ENCODE data around the gene ATXN8OS. TPM values are rescaled to one million over a fixed set of nuclear protein-coding genes. Genes with fewer than 3 reads are reported as not detected.
"Not testable (repeated sequence)": the region's sequence is repeated elsewhere in the genome, so short reads cannot be mapped to it uniquely, and the experiment has no call there.

Gene ATXN8OS
- not detected in 2 replicates for total RNA-seq (2014; rRNA removed; shearing (Covaris generic))
- polyA plus RNA-seq (2015; cell fraction: cytosol; rRNA removed) = not detected in 2 replicates
- polyA plus RNA-seq (2015; cell fraction: nucleus; rRNA removed) = not detected in 2 replicates

DNA sequence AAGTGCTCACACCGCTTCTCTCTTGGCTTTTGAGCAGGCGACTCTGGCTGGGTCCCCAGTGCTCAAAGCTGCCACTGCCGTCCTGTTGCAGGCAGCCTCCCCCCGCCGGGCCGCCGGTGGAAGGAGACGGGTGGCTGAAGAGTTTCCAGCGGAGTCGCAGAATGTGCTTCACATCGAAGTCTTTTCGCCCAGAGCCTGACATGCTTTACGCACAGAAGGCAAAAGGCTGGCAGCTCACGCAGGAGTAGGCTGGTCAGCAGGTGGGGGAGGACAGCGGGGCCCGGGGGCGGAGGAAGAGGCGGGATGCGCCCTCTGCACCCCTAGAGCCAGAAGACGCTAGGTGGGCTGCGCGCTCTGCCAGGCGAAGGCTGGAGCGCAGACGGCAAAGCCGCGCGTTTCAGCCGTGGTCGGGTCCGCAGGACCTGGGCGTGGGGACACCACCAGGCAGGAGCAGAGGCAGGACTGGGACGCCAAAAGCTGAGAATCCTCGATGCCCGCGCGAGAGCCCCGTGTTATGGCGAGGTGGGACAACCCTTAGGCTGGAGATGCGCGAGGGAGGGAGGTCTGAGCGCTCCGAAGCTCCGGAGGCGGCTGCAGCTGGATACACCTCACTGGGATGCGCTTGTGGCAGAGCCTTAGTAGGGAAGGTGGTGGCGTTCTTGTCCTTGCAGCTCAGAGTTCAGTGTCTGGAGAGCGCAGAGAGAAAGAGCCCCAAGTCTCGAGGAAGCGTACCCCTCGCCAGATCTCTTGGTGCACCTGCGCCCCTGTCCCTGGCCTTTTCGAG, at the start of gene ATXN8OS:
Gene ATXN8OS, plus strand, starts transcription at position 329 of the 784 bp plus-strand sequence.
- no peak for DNase-seq (ENCODE audit: low read depth)

DNA sequence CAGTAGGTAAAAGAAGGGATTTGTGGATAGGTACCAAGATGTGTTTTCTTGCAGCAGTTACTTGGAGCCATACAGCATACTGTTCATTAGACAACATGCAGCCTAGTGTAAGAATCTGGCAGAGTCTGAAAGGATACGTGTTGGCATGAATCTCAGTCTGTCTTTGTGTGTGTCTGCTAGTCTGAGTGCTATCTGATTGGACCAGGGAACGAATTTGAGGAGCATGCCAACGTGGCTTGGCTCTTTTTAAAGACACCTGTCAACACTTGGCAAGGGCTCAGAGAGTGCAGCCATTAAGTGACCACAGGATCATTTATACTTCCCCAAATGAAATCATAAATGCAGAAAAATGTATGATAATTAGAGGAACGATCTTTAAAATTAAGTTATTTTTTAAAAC, 27.6 kb upstream of the ATXN8OS start:
- no peak for DNase-seq (ENCODE audit: low read depth)

DNA sequence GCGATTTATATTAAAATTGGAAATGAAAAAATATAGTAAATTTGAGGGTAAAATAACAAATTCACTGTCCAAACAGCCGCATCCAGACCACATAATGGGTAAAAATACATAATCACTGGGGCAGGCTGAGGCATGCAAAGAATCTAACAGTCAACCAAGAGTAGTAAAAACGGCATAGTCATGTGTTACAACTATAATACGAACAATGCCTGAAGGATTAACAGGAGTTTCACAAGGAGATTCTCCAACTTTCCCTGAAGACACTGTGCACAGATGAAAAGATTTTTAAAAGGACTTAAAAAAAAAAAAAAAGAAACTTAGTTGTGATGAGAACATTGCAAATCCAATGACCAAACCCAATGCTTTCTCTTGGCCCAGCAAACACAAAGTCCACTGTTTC, 20.4 kb upstream of the ATXN8OS start:
- DNase-seq (ENCODE audit: low read depth) = no peak

DNA sequence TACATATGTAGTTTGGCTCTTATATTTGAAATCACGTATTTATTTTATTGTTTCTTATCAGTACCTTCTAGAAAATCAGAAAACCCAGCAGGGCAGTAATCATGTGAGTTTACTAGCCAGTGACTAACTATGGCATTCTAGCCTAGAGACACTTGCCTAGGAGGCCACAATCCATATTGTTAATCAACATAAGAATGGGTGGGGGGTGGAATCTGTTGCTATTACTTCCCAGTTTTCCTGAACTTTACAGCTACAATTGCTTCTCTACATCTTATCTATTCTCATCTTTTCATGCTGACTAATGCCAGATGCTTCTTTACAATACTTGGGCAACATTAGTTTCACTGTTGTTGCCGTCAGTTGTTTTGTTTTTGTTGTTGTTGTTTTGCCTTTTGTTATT, 18.7 kb upstream of the ATXN8OS start:
- no peak for DNase-seq (ENCODE audit: low read depth)

DNA sequence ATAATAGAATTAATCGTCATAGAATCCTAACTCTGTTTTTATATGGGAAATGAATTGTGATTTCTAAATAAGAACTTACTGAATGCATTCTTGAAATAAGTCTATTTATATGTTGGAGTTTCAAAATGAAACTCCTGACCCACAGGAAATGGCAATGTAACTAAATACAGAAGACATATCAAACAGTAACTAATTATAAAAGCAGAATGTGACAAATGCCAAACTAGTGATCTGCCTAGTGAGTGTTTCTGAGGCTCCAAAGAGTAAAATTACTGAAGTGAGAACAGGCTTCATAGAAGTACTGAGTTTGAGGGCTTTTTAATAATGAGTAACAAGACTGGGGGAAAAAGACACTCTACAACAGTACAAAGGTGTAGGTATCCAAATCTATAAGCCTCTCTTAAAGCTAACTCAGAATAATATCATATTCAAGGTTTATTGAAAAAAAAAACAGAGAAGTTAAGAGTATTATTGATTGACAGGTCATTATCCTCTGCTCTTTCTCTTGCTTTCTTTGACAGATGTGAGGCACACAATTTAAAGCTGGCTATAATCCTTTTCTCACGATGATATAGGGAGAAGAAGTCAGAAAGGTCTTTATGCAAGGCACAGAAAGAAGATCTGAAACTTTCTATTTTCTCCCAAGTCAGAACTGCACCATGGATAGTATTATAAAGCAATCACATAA, 17.4 kb upstream of the ATXN8OS start:
- DNase-seq (ENCODE audit: low read depth) = no peak

DNA sequence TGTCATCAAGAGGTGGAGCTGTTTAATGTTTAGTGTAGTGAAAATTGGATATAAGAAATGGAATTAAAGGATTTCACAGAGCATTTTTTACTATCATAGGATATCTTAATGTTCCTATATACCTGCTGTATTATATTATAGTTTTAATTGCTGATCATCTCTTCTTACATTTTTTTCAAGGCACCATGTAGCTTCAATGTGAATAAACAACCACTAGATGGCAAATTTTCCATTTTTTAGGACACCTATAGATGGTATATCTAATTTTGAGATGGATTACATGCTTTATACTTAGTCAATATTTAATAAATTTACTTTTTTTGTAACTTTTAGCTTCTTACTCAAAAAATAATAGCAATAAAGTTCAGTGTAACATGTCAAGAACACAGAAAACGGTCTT, 9.0 kb upstream of the ATXN8OS start:
- peak; percentile 20 for DNase-seq (ENCODE audit: low read depth)

DNA sequence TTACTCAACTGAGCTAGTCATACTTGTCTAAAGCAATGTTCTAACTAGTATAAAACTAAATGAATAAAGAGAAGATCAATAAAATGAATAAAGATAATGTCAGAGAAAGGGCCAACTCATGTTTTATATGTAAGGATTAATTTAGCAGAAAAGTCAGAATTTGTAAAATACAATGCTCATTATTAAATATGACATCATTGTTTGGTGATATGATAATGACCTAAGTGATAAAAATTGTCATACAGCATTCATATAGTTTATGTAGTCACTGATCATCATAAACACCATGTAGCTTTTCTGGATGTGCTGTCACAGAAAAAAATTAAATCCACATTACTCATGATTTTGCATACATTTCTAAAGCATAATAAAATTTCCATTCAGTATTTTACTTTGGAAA, 3.1 kb upstream of the ATXN8OS start:
- DNase-seq (ENCODE audit: low read depth) = no peak

DNA sequence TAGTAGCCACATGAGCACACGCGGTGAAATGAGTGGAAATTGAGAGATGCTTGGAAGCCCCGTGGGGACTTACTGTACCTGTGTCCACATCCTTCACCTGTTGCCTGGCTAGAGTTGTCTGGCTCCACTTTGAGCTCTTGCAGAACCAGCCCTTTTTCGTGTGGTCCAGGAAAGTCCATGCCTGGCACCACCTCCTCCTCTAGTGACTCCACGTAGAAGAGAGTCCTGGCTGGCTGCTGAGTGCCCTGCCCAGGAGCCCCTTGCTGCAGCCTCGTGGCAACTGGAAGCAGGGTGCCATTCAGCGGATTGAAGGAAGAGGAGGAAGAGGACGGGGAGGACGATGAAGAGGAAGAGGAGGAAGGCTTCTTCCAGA, 515 bp upstream of the ATXN8OS start:
- DNase-seq (ENCODE audit: low read depth) = no peak

DNA sequence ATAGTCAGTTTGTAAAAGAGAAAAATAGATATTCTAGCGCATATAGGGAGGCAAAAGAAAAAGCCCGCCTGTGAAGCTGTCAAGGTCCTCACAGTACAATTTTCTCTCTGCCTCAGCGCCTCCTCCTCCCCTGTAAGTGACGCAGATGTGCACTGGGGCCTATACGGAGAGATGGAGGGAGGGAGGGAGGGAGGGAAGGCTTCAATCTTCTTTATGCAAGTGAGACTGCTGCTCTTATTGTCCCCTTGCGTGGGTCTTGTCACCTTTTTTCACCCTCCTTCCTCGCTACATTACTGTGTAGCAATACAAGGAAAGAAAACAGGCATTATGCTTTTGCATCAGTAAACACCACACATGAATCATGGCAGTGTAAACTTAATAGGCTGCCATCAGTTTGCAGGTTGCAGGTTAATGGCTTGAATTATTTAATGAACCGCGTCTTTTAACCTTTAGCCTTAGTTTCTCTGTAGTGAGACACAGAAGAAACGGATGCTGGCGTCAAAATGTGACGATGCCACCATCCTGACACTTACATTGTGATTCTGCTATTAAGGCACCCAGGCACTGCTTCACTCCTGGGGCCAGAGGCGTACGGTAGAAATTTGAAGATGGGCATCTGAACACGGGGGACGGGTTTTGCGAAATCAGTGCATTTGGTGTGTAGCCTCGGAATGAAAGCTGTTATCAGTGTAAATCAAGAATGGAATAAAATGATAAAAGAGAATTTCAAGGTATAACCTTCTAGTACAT, 905 bp downstream of the ATXN8OS start, which contains the start of gene KLHL1:
Gene KLHL1, minus strand, starts transcription at position 97 of the 750 bp plus-strand sequence. CDS start 753 bp downstream, outside the sequence.
- DNase-seq (ENCODE audit: low read depth) = no peak

DNA sequence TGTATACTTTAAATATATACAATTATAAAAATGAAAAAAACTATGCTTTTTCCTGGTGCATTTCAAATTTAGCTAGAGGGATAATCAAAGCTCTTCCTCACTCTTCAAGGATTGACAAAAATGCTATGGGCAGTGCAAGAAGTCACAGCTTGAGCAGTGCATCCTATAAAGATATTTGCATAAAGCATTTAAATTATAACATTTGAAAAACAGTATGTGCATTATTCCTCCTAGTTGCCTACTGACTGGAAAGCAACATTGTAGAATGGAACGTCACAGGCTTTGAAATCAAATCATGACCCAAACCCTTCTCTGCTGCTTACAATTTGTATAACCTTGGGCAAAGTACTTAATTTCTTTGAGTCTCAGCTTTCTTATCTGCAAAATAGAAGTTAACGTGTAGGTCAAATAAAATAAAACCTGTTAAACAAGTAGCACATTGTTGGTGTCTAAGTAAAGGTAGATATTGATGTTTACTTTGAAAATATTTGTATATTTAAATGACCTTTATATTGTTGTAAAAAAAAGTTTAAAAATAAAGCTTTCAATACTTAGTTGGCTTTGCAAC, 9.8 kb downstream of the ATXN8OS start:
- DNase-seq (ENCODE audit: low read depth) = no peak

DNA sequence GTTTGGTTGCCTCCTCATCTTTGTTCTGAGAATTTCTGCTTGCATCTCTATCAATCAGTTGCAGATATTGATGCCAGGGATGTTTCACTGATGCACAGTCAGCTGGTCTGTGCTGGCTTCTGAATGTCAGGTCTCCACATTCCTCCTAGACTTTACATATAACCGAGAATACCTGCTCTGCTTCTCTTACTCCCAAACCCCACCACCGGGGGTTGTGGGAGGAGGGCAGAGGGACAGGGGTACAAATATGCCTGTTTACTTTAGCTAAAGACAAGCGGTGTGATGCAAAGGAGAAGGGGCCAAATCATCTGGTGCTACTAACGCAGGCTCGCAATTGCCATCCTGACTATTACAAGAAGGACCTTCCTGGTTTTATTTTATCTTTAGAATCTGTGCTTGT, 18.1 kb downstream of the ATXN8OS start:
- no peak for DNase-seq (ENCODE audit: low read depth)

DNA sequence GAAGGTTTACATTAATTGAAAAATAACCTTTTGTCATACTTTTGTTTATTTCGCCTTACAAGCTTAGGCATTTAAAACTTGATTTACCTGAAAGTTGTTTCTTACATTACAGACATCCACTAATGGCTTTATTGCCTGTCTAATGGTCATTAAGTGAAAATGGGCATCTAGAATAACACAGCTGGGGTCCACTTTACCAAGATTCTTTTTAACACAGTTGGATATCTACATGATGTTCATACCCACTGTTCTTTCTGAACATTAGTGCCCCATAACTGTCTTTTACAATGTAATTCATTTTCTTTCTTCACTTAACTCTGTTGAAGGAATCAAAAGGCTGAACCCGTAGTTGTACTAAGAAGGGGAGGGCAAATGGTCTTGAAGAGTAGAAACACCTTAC, 20.5 kb downstream of the ATXN8OS start:
- no peak for DNase-seq (ENCODE audit: low read depth)

DNA sequence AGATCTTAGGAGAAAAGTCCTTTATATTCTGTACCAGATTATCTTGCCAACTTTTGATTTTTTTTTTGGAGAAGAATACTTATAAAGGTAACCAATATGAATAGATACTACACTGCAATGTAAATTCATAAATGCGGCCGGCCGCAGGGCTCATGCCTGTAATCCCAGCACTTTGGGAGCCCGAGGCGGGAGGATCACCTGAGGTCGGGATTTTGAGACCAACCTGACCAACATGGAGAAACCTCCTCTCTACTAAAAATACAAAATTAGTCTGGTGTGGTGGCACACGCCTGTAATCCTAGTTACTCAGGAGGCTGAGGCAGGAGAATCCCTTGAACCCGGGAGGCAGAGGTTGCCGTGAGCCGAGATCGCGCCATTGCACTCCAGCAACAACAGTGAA, 35.0 kb downstream of the ATXN8OS start:
- DNase-seq (ENCODE audit: low read depth) = not testable (repeated sequence)

DNA sequence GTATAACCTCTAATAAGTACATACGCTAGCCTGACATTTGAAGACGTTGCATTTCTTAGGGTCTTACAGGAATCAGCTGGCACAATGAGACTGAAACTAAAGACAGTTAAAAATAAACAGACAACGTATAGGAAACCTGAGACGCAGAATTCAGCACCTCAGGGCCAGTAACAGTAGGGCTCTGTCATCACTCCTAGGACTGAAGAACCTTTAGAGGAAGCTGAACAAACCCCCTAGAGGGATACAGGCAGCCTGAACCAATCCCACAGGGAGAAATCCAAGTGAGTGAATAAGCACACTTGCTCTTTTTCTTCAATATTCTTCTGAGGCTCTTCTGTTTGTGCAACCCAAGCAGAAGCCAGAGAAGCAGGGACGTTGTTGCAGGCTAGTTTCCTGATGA, 54.5 kb downstream of the ATXN8OS start:
- DNase-seq (ENCODE audit: low read depth) = peak; percentile 13

DNA sequence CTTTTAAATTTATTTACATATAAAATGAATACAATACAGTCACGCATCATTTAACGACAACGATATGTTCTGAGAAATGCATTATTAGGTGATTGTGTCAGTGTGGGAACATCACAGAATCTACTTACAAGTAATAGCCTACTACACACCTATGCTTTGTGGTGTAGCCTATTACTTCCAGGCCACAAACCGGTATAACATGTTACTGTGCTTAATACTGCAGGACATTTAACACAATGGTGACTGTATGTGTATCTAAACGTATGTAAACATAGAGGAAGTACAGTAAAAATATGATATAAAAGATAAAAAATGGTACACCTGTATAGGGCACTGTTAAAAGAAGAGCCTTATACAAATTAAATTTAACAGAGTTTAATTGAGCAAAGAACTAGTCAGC, 63.1 kb downstream of the ATXN8OS start:
- no peak for DNase-seq (ENCODE audit: low read depth)

DNA sequence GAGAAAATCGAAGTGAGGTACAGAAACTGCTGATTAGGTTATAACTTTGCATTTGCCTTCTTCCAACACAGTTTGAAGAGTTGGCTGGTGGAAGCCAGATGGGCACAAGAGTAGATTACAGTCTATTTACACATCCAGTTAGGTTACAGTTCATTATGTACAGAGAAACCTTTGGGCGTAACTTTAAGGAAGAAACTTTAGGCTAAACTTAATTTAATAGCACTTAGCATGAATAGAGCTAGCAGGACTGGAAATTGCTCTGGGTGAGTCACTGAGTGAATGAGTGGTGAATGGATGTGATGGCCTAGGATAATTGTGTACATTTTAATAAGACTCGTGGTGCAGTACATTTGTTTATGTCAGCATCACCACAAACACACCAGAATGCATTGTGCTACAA, 63.5 kb downstream of the ATXN8OS start:
- peak; percentile 30 for DNase-seq (ENCODE audit: low read depth)

DNA sequence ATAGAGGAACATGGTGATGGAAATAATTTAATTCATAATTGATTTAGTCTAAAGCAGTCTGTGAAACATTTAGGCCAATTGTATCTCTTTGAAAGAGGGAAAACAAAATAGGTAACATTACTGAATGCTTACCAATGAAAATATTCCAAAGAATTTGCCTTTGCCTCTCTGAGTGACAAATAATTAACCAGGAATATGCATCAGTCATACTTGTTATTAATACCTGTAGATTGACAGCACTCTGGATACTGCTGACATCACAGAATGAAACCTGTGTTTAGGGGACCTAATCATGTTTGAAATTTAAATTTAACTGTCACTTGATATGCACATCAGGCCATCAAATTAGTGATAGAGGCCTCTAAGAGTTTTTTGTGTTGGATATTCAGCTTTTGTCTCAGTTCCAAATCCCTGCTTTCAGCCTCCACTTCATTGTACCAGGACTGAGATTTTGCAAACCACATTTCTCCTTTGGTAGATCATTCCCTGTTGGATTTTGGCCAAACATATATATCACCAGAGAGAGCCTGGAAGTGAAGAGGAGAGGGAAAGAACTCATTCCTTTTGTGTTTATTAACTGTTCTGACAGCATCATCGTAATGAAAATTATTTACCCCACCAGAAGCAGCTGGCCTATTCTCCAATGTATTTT, 65.4 kb downstream of the ATXN8OS start:
- DNase-seq (ENCODE audit: low read depth) = no peak

DNA sequence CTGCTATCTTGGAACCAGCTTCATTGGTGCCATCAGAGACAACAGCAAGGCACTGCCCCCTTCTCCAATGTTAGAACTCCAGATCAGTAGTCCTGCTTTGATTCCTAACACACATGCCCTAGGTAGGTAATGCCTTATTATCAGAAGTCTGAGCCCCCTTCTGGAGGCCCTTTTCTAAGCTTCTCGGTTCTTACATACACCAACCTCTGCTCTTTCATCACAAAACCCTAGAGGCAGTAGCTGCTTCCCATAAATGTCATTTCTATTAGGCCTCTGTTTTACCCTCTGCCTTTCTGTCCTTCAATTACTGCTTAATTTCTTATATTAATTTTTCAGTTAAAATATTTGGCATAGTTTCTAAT, 66.0 kb downstream of the ATXN8OS start:
- no peak for DNase-seq (ENCODE audit: low read depth)

DNA sequence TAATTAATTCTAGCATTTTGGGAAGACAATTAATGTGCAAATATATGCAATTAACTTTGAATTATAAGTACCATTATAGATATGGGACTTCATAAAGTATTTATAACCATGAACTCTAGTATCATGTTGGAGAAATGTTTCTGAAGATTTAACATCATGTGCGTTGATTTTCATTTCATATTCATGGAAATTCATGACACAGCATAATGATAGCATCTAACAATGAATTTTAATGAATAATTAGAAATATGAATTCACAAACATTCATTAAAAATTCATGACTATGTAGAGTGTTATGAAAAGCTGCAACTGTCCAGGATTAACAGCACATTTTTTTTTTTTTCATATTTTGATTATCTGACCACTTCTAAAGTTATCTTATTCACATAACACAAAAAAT, 70.7 kb downstream of the ATXN8OS start:
- DNase-seq (ENCODE audit: low read depth) = no peak
